H1 (cell line): ENCODE results near the gene COL4A2. TPM values are rescaled to one million over a fixed set of nuclear protein-coding genes. Genes with fewer than 3 reads are reported as not detected.

Experiments
- CTCF ChIA-PET: fragments of 300-600 bp; sonication (Branson Sonifier 250); formaldehyde crosslinking; loops from one replicate; lab custom pipeline; 2021; ENCODE audit not compliant: partially characterized antibody; lab: Charles Lee
- POLR2A ChIA-PET: fragments of 300-600 bp; sonication (Branson Sonifier 250); formaldehyde crosslinking; loops from one replicate; lab custom pipeline; 2021; ENCODE audit warnings: inconsistent platforms; ENCODE audit not compliant: partially characterized antibody; lab: Charles Lee
- DNase-seq, 2 experiments: peaks; one replicate each; pipeline versions ENCODE4 v3.0.0 to v3.0.0-alpha.2; 2010 to 2022; ENCODE audit warnings: low spot score in 2 of 2, low read depth in 1 of 2, mixed read lengths in 1 of 2
- FAIRE-seq: peaks from 2 replicates; lab custom pipeline; 2011; peaks lifted over from hg19 to GRCh38; lab: Jason Lieb, UNC
- H2AFZ ChIP-seq: 2 replicates; pipeline ENCODE4 v1.8.1; 2012; ENCODE audit warnings: low read length, inconsistent platforms
- H2AK5ac ChIP-seq: 2 replicates; pipeline ENCODE4 v1.6.1; 2013; ENCODE audit warnings: low read depth, low read length
- H2BK120ac ChIP-seq: replicated peaks from 2 replicates; pipeline ENCODE3; 2013; ENCODE audit warnings: low read depth, low read length, inconsistent platforms
- H2BK12ac ChIP-seq: 2 replicates; pipeline ENCODE4 v1.6.1; 2013; ENCODE audit warnings: low read depth, low read length
- H2BK15ac ChIP-seq: 2 replicates; pipeline ENCODE4 v1.6.1; 2013; ENCODE audit warnings: low read length
- H2BK20ac ChIP-seq: 2 replicates; pipeline ENCODE4 v1.6.1; 2013; ENCODE audit warnings: low read length
- H2BK5ac ChIP-seq: 2 replicates; pipeline ENCODE4 v1.6.1; 2013; ENCODE audit warnings: low read depth, low read length
- H3K14ac ChIP-seq: 2 replicates; pipeline ENCODE4 v1.6.1; 2013; ENCODE audit warnings: inconsistent platforms; ENCODE audit not compliant: insufficient read length
- H3K18ac ChIP-seq: 2 replicates; pipeline ENCODE4 v1.6.1; 2013; ENCODE audit warnings: low read length; ENCODE audit errors: extremely low read depth
- H3K23ac ChIP-seq: 2 replicates; pipeline ENCODE4 v1.6.1; 2013; ENCODE audit warnings: inconsistent platforms; ENCODE audit not compliant: insufficient read length
- H3K23me2 ChIP-seq: 2 replicates; pipeline ENCODE4 v1.6.1; 2013; ENCODE audit warnings: low read depth, low read length
- H3K27ac ChIP-seq: 2 replicates; pipeline ENCODE4 v1.6.1; 2011; ENCODE audit warnings: low read depth, low read length, inconsistent platforms
- H3K27me3 ChIP-seq, 4 experiments: replicated peaks in 1 of 4; 1 replicate in 1 of 4; 2 replicates in 3 of 4; pipeline versions ENCODE4 v1.6.1 to v1.8.1; 2011 to 2013; ENCODE audit warnings: low read length in 3 of 4, mild to moderate bottlenecking in 3 of 4, inconsistent platforms in 2 of 4, mixed read lengths in 2 of 4, moderate library complexity in 1 of 4; ENCODE audit not compliant: control insufficient read depth in 3 of 4, insufficient read depth in 3 of 4; ENCODE audit errors: extremely low read depth in 1 of 4
- H3K36me3 ChIP-seq, 4 experiments: 2 replicates each; pipeline versions ENCODE4 v1.6.1 to v1.8.1; 2011 to 2013; ENCODE audit warnings: mild to moderate bottlenecking in 4 of 4, low read length in 3 of 4, moderate library complexity in 2 of 4, control low read depth in 1 of 4, inconsistent platforms in 1 of 4; ENCODE audit not compliant: insufficient read depth in 4 of 4, control insufficient read depth in 2 of 4
- H3K4ac ChIP-seq: replicated peaks from 2 replicates; pipeline ENCODE3; 2013; ENCODE audit warnings: low read length, low read depth, mixed read lengths, inconsistent platforms; ENCODE audit not compliant: insufficient read length
- H3K4me1 ChIP-seq, 4 experiments: replicated peaks in 1 of 4; 1 replicate in 1 of 4; 2 replicates in 3 of 4; pipeline versions ENCODE4 v1.6.1 to v1.8.1; 2011 to 2013; ENCODE audit warnings: low read length in 3 of 4, inconsistent platforms in 2 of 4, mixed read lengths in 1 of 4; ENCODE audit not compliant: insufficient read depth in 4 of 4, control insufficient read depth in 3 of 4
- H3K4me2 ChIP-seq, 2 experiments: 2 replicates each; pipeline versions ENCODE4 v1.6.1 to v1.8.1; 2011 to 2013; ENCODE audit warnings: low read depth in 2 of 2, low read length in 2 of 2, control low read depth in 1 of 2, inconsistent platforms in 1 of 2, mild to moderate bottlenecking in 1 of 2; ENCODE audit not compliant: insufficient read depth in 1 of 2
- H3K4me3 ChIP-seq, 4 experiments: fragments of 200-600, 300-600 bp in 1 of 4; sonication (generic), shearing (Covaris generic), sonication (Bioruptor Twin) in 1 of 4; 2 replicates each; pipeline versions ENCODE4 v1.5.1 to v1.8.1; 2011 to 2016; ENCODE audit warnings: low read length in 4 of 4, low read depth in 3 of 4, control low read depth in 2 of 4, inconsistent platforms in 2 of 4, mild to moderate bottlenecking in 2 of 4, mixed read lengths in 1 of 4, moderate library complexity in 1 of 4; ENCODE audit not compliant: insufficient read depth in 2 of 4; ENCODE audit errors: extremely low read depth in 1 of 4
- H3K56ac ChIP-seq: replicated peaks from 2 replicates; pipeline ENCODE3; 2013; ENCODE audit warnings: low read depth, mild to moderate bottlenecking, mixed read lengths, low read length, inconsistent platforms; ENCODE audit not compliant: insufficient read length
- H3K79me1 ChIP-seq: 2 replicates; pipeline ENCODE4 v1.6.1; 2013; ENCODE audit warnings: low read depth, low read length, control low read depth
- H3K79me2 ChIP-seq, 2 experiments: 2 replicates each; pipeline versions ENCODE4 v1.6.1 to v1.8.1; 2012 to 2013; ENCODE audit warnings: low read length in 2 of 2, mild to moderate bottlenecking in 2 of 2, inconsistent platforms in 1 of 2; ENCODE audit not compliant: insufficient read depth in 2 of 2, control insufficient read depth in 1 of 2
- H3K9ac ChIP-seq, 4 experiments: replicated peaks in 1 of 4; 1 replicate in 1 of 4; 2 replicates in 3 of 4; pipeline versions ENCODE4 v1.6.1 to v1.8.1; 2011 to 2013; ENCODE audit warnings: low read depth in 3 of 4, low read length in 3 of 4, control low read depth in 2 of 4, mild to moderate bottlenecking in 2 of 4, moderate library complexity in 2 of 4, inconsistent platforms in 1 of 4; ENCODE audit errors: extremely low read depth in 1 of 4
- H3K9me3 ChIP-seq, 2 experiments: 2 replicates each; pipeline versions ENCODE4 v1.6.1 to v1.8.1; 2012 to 2013; ENCODE audit warnings: mild to moderate bottlenecking in 2 of 2, moderate library complexity in 2 of 2, control low read depth in 1 of 2, inconsistent platforms in 1 of 2, low read depth in 1 of 2, low read length in 1 of 2, mixed read lengths in 1 of 2; ENCODE audit not compliant: insufficient read depth in 2 of 2
- H4K20me1 ChIP-seq, 2 experiments: replicated peaks in 1 of 2; 2 replicates each; pipeline versions ENCODE3 to v1.8.1; 2011 to 2013; ENCODE audit warnings: inconsistent platforms in 2 of 2, low read length in 2 of 2, mild to moderate bottlenecking in 1 of 2; ENCODE audit not compliant: insufficient read depth in 2 of 2, control insufficient read depth in 1 of 2
- H4K5ac ChIP-seq: 2 replicates; pipeline ENCODE4 v1.6.1; 2013; ENCODE audit warnings: low read length, low read depth, mixed read lengths, inconsistent platforms; ENCODE audit not compliant: insufficient read length
- H4K8ac ChIP-seq: 2 replicates; pipeline ENCODE4 v1.8.0; 2013; ENCODE audit warnings: mild to moderate bottlenecking, moderate library complexity, low read length, inconsistent platforms; ENCODE audit not compliant: insufficient read depth; ENCODE audit errors: extremely low read depth
- H4K91ac ChIP-seq: replicated peaks from 2 replicates; pipeline ENCODE3; 2013; ENCODE audit warnings: low read length, mixed read lengths, inconsistent platforms; ENCODE audit not compliant: insufficient read length
- ATF2 ChIP-seq: IDR thresholded peaks from 2 replicates; pipeline ENCODE4 v1.6.1; 2012; ENCODE audit warnings: low read length, inconsistent platforms
- CBX8 ChIP-seq: fragments of 300-800, 300-1000 bp; sonication (generic); IDR thresholded peaks from 2 replicates; pipeline ENCODE4 v1.7.1; 2016; ENCODE audit warnings: low read depth, low read length, borderline replicate concordance
- EGR1 ChIP-seq: IDR thresholded peaks from 2 replicates; pipeline ENCODE4 v1.6.1; 2011; ENCODE audit warnings: low read depth, low read length, borderline replicate concordance
- FOSL1 ChIP-seq: IDR thresholded peaks from 2 replicates; pipeline ENCODE4 v1.6.1; 2011; ENCODE audit warnings: mild to moderate bottlenecking, low read depth, low read length, moderate library complexity; ENCODE audit not compliant: insufficient read depth
- GTF2F1 ChIP-seq: IDR thresholded peaks from 2 replicates; pipeline ENCODE4 v1.6.1; 2012; ENCODE audit warnings: low read depth, low read length, improper control_type of control experiment, borderline replicate concordance
- PHF8 ChIP-seq: fragments of 200-600 bp; sonication (generic); conservative IDR thresholded peaks from 2 replicates; pipeline ENCODE4 v1.7.1; 2012; ENCODE audit warnings: low read depth, mild to moderate bottlenecking, inconsistent platforms, low read length, moderate library complexity
- RBBP5 ChIP-seq: IDR thresholded peaks from 2 replicates; pipeline ENCODE4 v1.7.1; 2012; ENCODE audit warnings: low read depth, mild to moderate bottlenecking, inconsistent platforms, low read length, moderate library complexity, borderline replicate concordance
- SIX5 ChIP-seq: IDR thresholded peaks from 2 replicates; pipeline ENCODE4 v1.6.1; 2011; ENCODE audit warnings: mild to moderate bottlenecking, low read depth, low read length
- TAF7 ChIP-seq: optimal IDR thresholded peaks from 2 replicates; pipeline ENCODE3; 2011; ENCODE audit warnings: low read depth, mild to moderate bottlenecking, inconsistent platforms, low read length, moderate library complexity, borderline replicate concordance
- WGBS, 2 experiments: shearing (Covaris generic) in 1 of 2; methylation state at CpG; one replicate each; pipeline versions ENCODE4 v1.1.6 to v1.1.7; 2013 to 2015; ENCODE audit warnings: low lambda C conversion rate in 2 of 2, mixed read lengths in 2 of 2, inconsistent platforms in 1 of 2, low coverage in 1 of 2, missing lambda C conversion rate in 1 of 2; ENCODE audit not compliant: insufficient replicate concordance in 2 of 2, insufficient coverage in 1 of 2, insufficient read length in 1 of 2; ENCODE audit errors: extremely low coverage in 1 of 2, missing lambda C conversion rate in 1 of 2; 5-methylcytosine and 5-hydroxymethylcytosine counted together
- polyA plus RNA-seq, 7 experiments: library from polyadenylated mRNA; depleted of rRNA in 3 of 7; stranded (reverse) in 5 of 7; unstranded in 2 of 7; fragments of >200 nt in 5 of 7; fragments of 200-250 nt in 2 of 7; gene quantifications; 1 replicate in 5 of 7; 2 replicates in 1 of 7; 4 replicates in 1 of 7; pipeline versions ENCODE4 v1.2.1 to v1.2.3, GENCODE V29; 2011 to 2013; ENCODE audit warnings: missing spikeins in 2 of 7, mixed read lengths in 2 of 7
- total RNA-seq: library from RNA; stranded (reverse); fragmentation: NEBNext Ultra II Directional; extraction: Animal tissue kit (Norgen Biotek cat#: 25700); gene quantifications from 2 replicates; pipeline ENCODE4 v1.2.1, GENCODE V29; 2021

COL4A2 gene
- total and polyA plus RNA-seq, 2 of the 8 experiments (the other 6 are each of a cell fraction or from before 2014, with no cell fraction given) = 80.4 to 87.3 TPM

DNA sequence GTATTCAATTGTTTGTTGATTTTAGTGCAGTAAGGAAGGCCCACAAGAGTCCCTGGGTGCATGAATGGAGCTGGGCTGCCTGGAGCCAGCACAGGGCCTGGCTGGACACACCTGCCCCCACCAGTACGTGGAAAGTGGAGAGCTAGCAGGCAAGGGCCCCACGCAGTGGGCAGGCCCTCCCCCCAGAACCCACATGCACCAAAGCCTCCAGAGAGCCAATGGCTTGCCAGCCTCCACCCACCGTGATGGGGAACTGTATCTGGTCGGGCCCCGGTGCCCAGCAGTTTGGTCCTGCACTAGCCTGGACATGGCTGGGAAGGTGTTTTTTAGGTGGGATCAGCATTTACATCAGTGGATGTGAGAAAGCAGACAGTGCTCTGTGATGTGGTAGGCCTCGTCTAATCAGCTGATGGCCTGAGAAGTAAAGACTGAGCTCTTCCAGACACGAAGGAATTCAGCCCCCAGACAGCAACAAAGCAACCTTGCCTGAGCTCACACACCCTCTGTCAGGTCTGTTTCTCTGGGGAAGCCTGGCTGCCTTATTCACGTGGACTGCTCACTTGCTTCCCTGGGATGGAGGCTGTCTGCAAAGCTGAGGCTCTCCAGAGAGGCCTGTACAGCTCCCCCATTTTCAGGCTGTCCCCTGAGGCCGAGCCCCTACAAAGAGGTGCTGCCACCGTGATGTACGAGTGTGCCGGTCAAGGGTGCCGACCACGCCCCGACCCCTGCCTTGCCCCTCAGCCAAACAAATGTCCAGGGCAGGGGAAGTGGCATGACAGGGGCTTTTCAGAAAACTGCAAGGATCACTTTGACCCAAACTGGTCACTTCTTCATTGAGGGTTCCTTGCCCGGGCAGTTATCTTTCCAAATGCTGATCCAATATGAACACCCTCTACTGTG is 226.9 kb downstream of the COL4A2 start:
- 0 out of 2 replicates have a peak, but pooled peaks cover 5% of the 10 kb centered on the region for H3K79me1 ChIP-seq
- no peak for DNase-seq

More for the DNA sequence above, 226.9 kb downstream of the COL4A2 start:
- Histone ChIP-seq H4K5ac (no peak overlapping the region), H3K4me1 (peaks cover 0 to 14% (median 10%) of the 10 kb centered on the region in 4 experiments)
- CTCF ChIA-PET = interaction anchor here (0.8 to 1.5 kb wide), 4 partner anchors 17 to 24 kb away, joined by 3 read pairs; no protein-coding TSS in a partner anchor
- TF ChIP-seq GTF2F1 (no peak), CBX8 (no peak), EGR1 (no peak), ATF2 (no peak), RBBP5 (no peak), PHF8 (no peak), TAF7 (no peak), FOSL1 (no peak), SIX5 (no peak)
- TF ChIP-seq, all 59 proteins: peak for 0
- Histone ChIP-seq H3K14ac (no peak overlapping the region), H2BK5ac (peak overlapping the region; percentile 40; the same call in 1 of the 2 replicates), H3K27ac (no peak overlapping the region), H3K79me2 (peaks cover 0 to 10% of the 10 kb centered on the region in 2 experiments; a peak in 1 of 4 replicates), H2BK12ac (no peak overlapping the region), H3K18ac (no peak overlapping the region), H4K20me1 (peaks cover 0 to 3% of the 10 kb centered on the region in 2 experiments), H3K4me2 (no peak overlapping the region), H3K56ac (no peak overlapping the region), H2AFZ (no peak overlapping the region), H2BK15ac (no peak overlapping the region), H3K23me2 (no peaks in the 10 kb centered on the region), H4K8ac (no peak overlapping the region), H2AK5ac (no peak overlapping the region), H3K4ac (peak overlapping the region; percentile 35), H3K9me3 (peaks cover 0 to 3% of the 10 kb centered on the region in 2 experiments; a peak in 1 of 4 replicates), H3K36me3 (no peaks in the 10 kb centered on the region), H3K23ac (no peak overlapping the region), H2BK120ac (no peak overlapping the region), H4K91ac (no peak overlapping the region), H3K4me3 (no peak overlapping the region), H3K9ac (no peak overlapping the region), H2BK20ac (no peak overlapping the region), H3K27me3 (no peaks in the 10 kb centered on the region)
- POLR2A ChIA-PET = interaction anchor here (0.8 to 1.8 kb wide), 3 partner anchors 16 to 28 kb away, joined by 3 to 4 read pairs (median 3); partner anchors contain the start of gene RAB20
- FAIRE-seq = no peak
- 91% methylated on average over 16 of the region's 16 CpGs; no CpG with 5 or more reads in 1 of the 2 experiments for WGBS, 2 experiments
